GM23338 (cell line): Measurements from ENCODE around the gene SLC6A11. TPM values are rescaled to one million over a fixed set of nuclear protein-coding genes. Genes with fewer than 3 reads are reported as not detected.
A peak's percentile ranks its signal among the peaks of the same experiment; 100 is the strongest.

ENCODE experiments used
- ATAC-seq: fragments of 200-7000 bp; cut with Tn5 transposase; 3 replicates; pipeline ENCODE4 v1.9.1; 2020
- DNase-seq: peaks from one replicate; pipeline ENCODE4 v3.0.0-alpha.2; 2015; ENCODE audit warnings: low spot score
- H2AFZ ChIP-seq: fragments of 200-600 bp; sonication (generic); 2 replicates; pipeline ENCODE4 v1.8.0; 2016; ENCODE audit warnings: antibody characterized with exemption, mild to moderate bottlenecking, moderate library complexity
- H3F3A ChIP-seq: fragments of 200-600 bp; sonication (generic); replicated peaks from 2 replicates; pipeline ENCODE4 v1.8.0; 2017; ENCODE audit warnings: antibody characterized with exemption, mixed run types, low read depth
- H3K27ac ChIP-seq: fragments of 200-600 bp; sonication (generic); 2 replicates; pipeline ENCODE4 v1.6.1; 2016; ENCODE audit warnings: low read depth
- H3K27me3 ChIP-seq: fragments of 200-600 bp; sonication (generic); 2 replicates; pipeline ENCODE4 v1.8.0; 2016; ENCODE audit warnings: mild to moderate bottlenecking, mixed run types, moderate library complexity; ENCODE audit not compliant: insufficient read depth
- H3K36me3 ChIP-seq: fragments of 200-600 bp; sonication (generic); 2 replicates; pipeline ENCODE4 v1.8.0; 2016; ENCODE audit warnings: mild to moderate bottlenecking; ENCODE audit not compliant: insufficient read depth
- H3K4me1 ChIP-seq: fragments of 200-600 bp; sonication (generic); 2 replicates; pipeline ENCODE4 v1.8.0; 2016; ENCODE audit warnings: mild to moderate bottlenecking, moderate library complexity; ENCODE audit not compliant: insufficient read depth
- H3K4me2 ChIP-seq: fragments of 200-600 bp; sonication (generic); 2 replicates; pipeline ENCODE4 v1.7.1; 2017; ENCODE audit warnings: mixed run types
- H3K4me3 ChIP-seq: fragments of 200-600 bp; sonication (generic); 2 replicates; pipeline ENCODE4 v1.6.1; 2016; ENCODE audit warnings: mixed run types
- H3K79me2 ChIP-seq: fragments of 200-600 bp; sonication (generic); replicated peaks from 2 replicates; pipeline ENCODE4 v1.8.0; 2017; ENCODE audit warnings: mild to moderate bottlenecking; ENCODE audit not compliant: insufficient read depth
- H3K9me2 ChIP-seq: fragments of 200-600 bp; sonication (generic); 2 replicates; pipeline ENCODE4 v1.8.0; 2017; ENCODE audit not compliant: insufficient read depth
- H4K20me1 ChIP-seq: fragments of 200-600 bp; sonication (generic); replicated peaks from 2 replicates; pipeline ENCODE4 v1.8.0; 2017; ENCODE audit warnings: mild to moderate bottlenecking; ENCODE audit not compliant: insufficient read depth
- H3K27ac Mint-ChIP-seq: 2 replicates; pipeline ENCODE4 v1.8.0; 2020; ENCODE audit warnings: inconsistent platforms, mild to moderate bottlenecking, moderate library complexity, mixed read lengths
- H3K27me3 Mint-ChIP-seq: 3 replicates; pipeline ENCODE4 v1.8.0; 2022; ENCODE audit warnings: low read depth, mild to moderate bottlenecking, moderate library complexity, mixed read lengths, inconsistent platforms; ENCODE audit not compliant: insufficient read depth, poor library complexity
- H3K36me3 Mint-ChIP-seq: 3 replicates; pipeline ENCODE4 v1.8.0; 2021; ENCODE audit warnings: low read depth, mild to moderate bottlenecking, inconsistent platforms, moderate library complexity, mixed read lengths
- H3K4me1 Mint-ChIP-seq: 3 replicates; pipeline ENCODE4 v1.8.0; 2020; ENCODE audit warnings: mild to moderate bottlenecking, inconsistent platforms, mixed read lengths
- H3K4me3 Mint-ChIP-seq: 3 replicates; pipeline ENCODE4 v1.8.0; 2021; ENCODE audit warnings: moderate library complexity, mild to moderate bottlenecking, inconsistent platforms, mixed read lengths
- H3K9me3 Mint-ChIP-seq: 3 replicates; pipeline ENCODE4 v1.8.0; 2020; ENCODE audit warnings: moderate library complexity, mild to moderate bottlenecking, inconsistent platforms, mixed read lengths
- CREB1 ChIP-seq: fragments of 250-450 bp; sonication (Bioruptor Pico); IDR thresholded peaks from 2 replicates; pipeline ENCODE4 v1.5.0; 2020; ENCODE audit warnings: low read depth, mild to moderate bottlenecking, moderate library complexity
- EZH2 ChIP-seq: fragments of 200-600 bp; sonication (generic); IDR thresholded peaks from one replicate; pipeline ENCODE4 v1.8.0; 2017; ENCODE audit warnings: antibody characterized with exemption, mild to moderate bottlenecking, low read depth; ENCODE audit not compliant: unreplicated experiment
- EZH2phosphoT487 ChIP-seq: fragments of 200-600 bp; sonication (generic); IDR thresholded peaks from one replicate; pipeline ENCODE4 v1.8.1; 2018; ENCODE audit warnings: antibody characterized with exemption; ENCODE audit not compliant: unreplicated experiment
- JUNB ChIP-seq: IDR thresholded peaks from one replicate; pipeline ENCODE4 v1.6.1; 2016; ENCODE audit warnings: antibody characterized with exemption; ENCODE audit not compliant: unreplicated experiment
- NANOG ChIP-seq: IDR thresholded peaks from 2 replicates; pipeline ENCODE4 v1.6.1; 2016; ENCODE audit warnings: antibody characterized with exemption, borderline replicate concordance
- POLR2AphosphoS5 ChIP-seq: IDR thresholded peaks from 2 replicates; pipeline ENCODE4 v1.6.1; 2016; ENCODE audit warnings: antibody characterized with exemption, low read depth
- STAT1 ChIP-seq: IDR thresholded peaks from one replicate; pipeline ENCODE4 v1.6.1; 2016; ENCODE audit warnings: antibody characterized with exemption; ENCODE audit not compliant: unreplicated experiment
- ZNF114 ChIP-seq: fragments of 250-450 bp; sonication (Bioruptor Pico); IDR thresholded peaks from 2 replicates; pipeline ENCODE4 v1.5.0; 2020; ENCODE audit warnings: mild to moderate bottlenecking, moderate library complexity
- ZNF331 ChIP-seq: fragments of 250-450 bp; sonication (Bioruptor Pico); IDR thresholded peaks from 2 replicates; pipeline ENCODE4 v1.5.0; 2020; ENCODE audit warnings: low read depth, mild to moderate bottlenecking, moderate library complexity
- polyA plus RNA-seq: library from polyadenylated mRNA; unstranded; fragments of >200 nt; fragmentation: Nextera tagmentation; extraction: Ambion mirVana; gene quantifications from 2 replicates; pipeline ENCODE4 v1.2.1, GENCODE V29; 2016
- total RNA-seq: library from RNA; depleted of rRNA; stranded (reverse); fragments of >200 nt; shearing (Covaris generic); gene quantifications from 2 replicates; pipeline ENCODE4 v1.2.3, GENCODE V29; 2014
- TF ChIP-seq, protein P1 (sequence below): fragments of 250-450 bp; sonication (Bioruptor Pico); IDR thresholded peaks from 2 replicates; pipeline ENCODE4 v1.5.0; 2020; ENCODE audit warnings: mild to moderate bottlenecking, moderate library complexity
- TF ChIP-seq, protein P2 (sequence below): IDR thresholded peaks from one replicate; pipeline ENCODE4 v1.6.1; 2018; ENCODE audit warnings: antibody characterized with exemption; ENCODE audit not compliant: unreplicated experiment
- TF ChIP-seq, protein P3 (sequence below): IDR thresholded peaks from 2 replicates; pipeline ENCODE4 v1.6.1; 2016; ENCODE audit warnings: antibody characterized with exemption
- TF ChIP-seq, protein P4 (sequence below), 2 experiments: fragments of 200-600 bp in 1 of 2; sonication (generic) in 1 of 2; conservative IDR thresholded peaks; 2 replicates each; pipeline versions ENCODE4 v1.5.1 to v1.6.1; 2016 to 2017; ENCODE audit warnings: antibody characterized with exemption in 2 of 2, low read depth in 2 of 2, mild to moderate bottlenecking in 2 of 2, moderate library complexity in 1 of 2

SLC6A11 gene
- total and polyA plus RNA-seq, 2 experiments from 2014 or later = 0.47 to 1.1 TPM

- H3K36me3 Mint-ChIP-seq = no peaks in the 10 kb centered on the region
- H3K9me3 Mint-ChIP-seq = 0 out of 3 replicates have a peak, but pooled peaks cover 3% of the 10 kb centered on the region
- TF ChIP-seq, protein P1, sequence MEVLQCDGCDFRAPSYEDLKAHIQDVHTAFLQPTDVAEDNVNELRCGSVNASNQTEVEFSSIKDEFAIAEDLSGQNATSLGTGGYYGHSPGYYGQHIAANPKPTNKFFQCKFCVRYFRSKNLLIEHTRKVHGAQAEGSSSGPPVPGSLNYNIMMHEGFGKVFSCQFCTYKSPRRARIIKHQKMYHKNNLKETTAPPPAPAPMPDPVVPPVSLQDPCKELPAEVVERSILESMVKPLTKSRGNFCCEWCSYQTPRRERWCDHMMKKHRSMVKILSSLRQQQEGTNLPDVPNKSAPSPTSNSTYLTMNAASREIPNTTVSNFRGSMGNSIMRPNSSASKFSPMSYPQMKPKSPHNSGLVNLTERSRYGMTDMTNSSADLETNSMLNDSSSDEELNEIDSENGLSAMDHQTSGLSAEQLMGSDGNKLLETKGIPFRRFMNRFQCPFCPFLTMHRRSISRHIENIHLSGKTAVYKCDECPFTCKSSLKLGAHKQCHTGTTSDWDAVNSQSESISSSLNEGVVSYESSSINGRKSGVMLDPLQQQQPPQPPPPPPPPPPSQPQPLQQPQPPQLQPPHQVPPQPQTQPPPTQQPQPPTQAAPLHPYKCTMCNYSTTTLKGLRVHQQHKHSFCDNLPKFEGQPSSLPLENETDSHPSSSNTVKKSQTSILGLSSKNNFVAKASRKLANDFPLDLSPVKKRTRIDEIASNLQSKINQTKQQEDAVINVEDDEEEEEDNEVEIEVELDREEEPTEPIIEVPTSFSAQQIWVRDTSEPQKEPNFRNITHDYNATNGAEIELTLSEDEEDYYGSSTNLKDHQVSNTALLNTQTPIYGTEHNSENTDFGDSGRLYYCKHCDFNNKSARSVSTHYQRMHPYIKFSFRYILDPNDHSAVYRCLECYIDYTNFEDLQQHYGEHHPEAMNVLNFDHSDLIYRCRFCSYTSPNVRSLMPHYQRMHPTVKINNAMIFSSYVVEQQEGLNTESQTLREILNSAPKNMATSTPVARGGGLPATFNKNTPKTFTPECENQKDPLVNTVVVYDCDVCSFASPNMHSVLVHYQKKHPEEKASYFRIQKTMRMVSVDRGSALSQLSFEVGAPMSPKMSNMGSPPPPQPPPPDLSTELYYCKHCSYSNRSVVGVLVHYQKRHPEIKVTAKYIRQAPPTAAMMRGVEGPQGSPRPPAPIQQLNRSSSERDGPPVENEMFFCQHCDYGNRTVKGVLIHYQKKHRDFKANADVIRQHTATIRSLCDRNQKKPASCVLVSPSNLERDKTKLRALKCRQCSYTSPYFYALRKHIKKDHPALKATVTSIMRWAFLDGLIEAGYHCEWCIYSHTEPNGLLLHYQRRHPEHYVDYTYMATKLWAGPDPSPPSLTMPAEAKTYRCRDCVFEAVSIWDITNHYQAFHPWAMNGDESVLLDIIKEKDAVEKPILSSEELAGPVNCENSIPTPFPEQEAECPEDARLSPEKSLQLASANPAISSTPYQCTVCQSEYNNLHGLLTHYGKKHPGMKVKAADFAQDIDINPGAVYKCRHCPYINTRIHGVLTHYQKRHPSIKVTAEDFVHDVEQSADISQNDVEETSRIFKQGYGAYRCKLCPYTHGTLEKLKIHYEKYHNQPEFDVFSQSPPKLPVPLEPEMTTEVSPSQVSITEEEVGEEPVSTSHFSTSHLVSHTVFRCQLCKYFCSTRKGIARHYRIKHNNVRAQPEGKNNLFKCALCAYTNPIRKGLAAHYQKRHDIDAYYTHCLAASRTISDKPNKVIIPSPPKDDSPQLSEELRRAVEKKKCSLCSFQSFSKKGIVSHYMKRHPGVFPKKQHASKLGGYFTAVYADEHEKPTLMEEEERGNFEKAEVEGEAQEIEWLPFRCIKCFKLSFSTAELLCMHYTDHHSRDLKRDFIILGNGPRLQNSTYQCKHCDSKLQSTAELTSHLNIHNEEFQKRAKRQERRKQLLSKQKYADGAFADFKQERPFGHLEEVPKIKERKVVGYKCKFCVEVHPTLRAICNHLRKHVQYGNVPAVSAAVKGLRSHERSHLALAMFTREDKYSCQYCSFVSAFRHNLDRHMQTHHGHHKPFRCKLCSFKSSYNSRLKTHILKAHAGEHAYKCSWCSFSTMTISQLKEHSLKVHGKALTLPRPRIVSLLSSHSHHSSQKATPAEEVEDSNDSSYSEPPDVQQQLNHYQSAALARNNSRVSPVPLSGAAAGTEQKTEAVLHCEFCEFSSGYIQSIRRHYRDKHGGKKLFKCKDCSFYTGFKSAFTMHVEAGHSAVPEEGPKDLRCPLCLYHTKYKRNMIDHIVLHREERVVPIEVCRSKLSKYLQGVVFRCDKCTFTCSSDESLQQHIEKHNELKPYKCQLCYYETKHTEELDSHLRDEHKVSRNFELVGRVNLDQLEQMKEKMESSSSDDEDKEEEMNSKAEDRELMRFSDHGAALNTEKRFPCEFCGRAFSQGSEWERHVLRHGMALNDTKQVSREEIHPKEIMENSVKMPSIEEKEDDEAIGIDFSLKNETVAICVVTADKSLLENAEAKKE = no peak
- TF ChIP-seq, protein P2, sequence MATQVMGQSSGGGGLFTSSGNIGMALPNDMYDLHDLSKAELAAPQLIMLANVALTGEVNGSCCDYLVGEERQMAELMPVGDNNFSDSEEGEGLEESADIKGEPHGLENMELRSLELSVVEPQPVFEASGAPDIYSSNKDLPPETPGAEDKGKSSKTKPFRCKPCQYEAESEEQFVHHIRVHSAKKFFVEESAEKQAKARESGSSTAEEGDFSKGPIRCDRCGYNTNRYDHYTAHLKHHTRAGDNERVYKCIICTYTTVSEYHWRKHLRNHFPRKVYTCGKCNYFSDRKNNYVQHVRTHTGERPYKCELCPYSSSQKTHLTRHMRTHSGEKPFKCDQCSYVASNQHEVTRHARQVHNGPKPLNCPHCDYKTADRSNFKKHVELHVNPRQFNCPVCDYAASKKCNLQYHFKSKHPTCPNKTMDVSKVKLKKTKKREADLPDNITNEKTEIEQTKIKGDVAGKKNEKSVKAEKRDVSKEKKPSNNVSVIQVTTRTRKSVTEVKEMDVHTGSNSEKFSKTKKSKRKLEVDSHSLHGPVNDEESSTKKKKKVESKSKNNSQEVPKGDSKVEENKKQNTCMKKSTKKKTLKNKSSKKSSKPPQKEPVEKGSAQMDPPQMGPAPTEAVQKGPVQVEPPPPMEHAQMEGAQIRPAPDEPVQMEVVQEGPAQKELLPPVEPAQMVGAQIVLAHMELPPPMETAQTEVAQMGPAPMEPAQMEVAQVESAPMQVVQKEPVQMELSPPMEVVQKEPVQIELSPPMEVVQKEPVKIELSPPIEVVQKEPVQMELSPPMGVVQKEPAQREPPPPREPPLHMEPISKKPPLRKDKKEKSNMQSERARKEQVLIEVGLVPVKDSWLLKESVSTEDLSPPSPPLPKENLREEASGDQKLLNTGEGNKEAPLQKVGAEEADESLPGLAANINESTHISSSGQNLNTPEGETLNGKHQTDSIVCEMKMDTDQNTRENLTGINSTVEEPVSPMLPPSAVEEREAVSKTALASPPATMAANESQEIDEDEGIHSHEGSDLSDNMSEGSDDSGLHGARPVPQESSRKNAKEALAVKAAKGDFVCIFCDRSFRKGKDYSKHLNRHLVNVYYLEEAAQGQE = no peak
- TF ChIP-seq, protein P3, sequence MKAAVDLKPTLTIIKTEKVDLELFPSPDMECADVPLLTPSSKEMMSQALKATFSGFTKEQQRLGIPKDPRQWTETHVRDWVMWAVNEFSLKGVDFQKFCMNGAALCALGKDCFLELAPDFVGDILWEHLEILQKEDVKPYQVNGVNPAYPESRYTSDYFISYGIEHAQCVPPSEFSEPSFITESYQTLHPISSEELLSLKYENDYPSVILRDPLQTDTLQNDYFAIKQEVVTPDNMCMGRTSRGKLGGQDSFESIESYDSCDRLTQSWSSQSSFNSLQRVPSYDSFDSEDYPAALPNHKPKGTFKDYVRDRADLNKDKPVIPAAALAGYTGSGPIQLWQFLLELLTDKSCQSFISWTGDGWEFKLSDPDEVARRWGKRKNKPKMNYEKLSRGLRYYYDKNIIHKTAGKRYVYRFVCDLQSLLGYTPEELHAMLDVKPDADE = no peak
- no peak for TF ChIP-seq CREB1 (CRISPR knock-in tag)
- no peak for TF ChIP-seq ZNF331 (CRISPR knock-in tag)
- TF ChIP-seq NANOG = no peak
- TF ChIP-seq EZH2 = no peak
- TF ChIP-seq ZNF114 (CRISPR knock-in tag) = no peak
- no peak for TF ChIP-seq EZH2phosphoT487
- no peak for TF ChIP-seq JUNB
- no peak for TF ChIP-seq STAT1
- TF ChIP-seq POLR2AphosphoS5 = no peak
- TF ChIP-seq, protein P4, sequence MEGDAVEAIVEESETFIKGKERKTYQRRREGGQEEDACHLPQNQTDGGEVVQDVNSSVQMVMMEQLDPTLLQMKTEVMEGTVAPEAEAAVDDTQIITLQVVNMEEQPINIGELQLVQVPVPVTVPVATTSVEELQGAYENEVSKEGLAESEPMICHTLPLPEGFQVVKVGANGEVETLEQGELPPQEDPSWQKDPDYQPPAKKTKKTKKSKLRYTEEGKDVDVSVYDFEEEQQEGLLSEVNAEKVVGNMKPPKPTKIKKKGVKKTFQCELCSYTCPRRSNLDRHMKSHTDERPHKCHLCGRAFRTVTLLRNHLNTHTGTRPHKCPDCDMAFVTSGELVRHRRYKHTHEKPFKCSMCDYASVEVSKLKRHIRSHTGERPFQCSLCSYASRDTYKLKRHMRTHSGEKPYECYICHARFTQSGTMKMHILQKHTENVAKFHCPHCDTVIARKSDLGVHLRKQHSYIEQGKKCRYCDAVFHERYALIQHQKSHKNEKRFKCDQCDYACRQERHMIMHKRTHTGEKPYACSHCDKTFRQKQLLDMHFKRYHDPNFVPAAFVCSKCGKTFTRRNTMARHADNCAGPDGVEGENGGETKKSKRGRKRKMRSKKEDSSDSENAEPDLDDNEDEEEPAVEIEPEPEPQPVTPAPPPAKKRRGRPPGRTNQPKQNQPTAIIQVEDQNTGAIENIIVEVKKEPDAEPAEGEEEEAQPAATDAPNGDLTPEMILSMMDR (conservative IDR thresholded peaks at IDR 0.05; ENCODE audit: low read depth in 2 of 2) = no peak
- no peaks in the 10 kb centered on the region for H3F3A ChIP-seq
- no peaks in the 10 kb centered on the region; the same call in 1 of the 2 replicates for H3K36me3 ChIP-seq
- no peak overlapping the region for H3K27ac Mint-ChIP-seq
- H3K9me2 ChIP-seq = 0 out of 2 replicates have a peak, but pooled peaks cover 5% of the 10 kb centered on the region
- no peaks in the 10 kb centered on the region for H3K4me1 ChIP-seq
- H4K20me1 ChIP-seq = no peaks in the 10 kb centered on the region
- H3K79me2 ChIP-seq = no peaks in the 10 kb centered on the region
- H3K27ac ChIP-seq = no peak overlapping the region
- ATAC-seq (no peak), DNase-seq (no peak)
- peak overlapping the region; percentile 62 for H3K4me3 ChIP-seq
- peaks cover 39% of the 10 kb centered on the region for H3K27me3 ChIP-seq
- H3K4me1 Mint-ChIP-seq = no peaks in the 10 kb centered on the region; the same call in 1 of the 3 replicates
- peak overlapping the region; percentile 62; the same call in 2 of the 3 replicates for H3K4me3 Mint-ChIP-seq
- H3K27me3 Mint-ChIP-seq = peaks cover 34% of the 10 kb centered on the region
- H3K4me2 ChIP-seq = peak overlapping the region; percentile 79
- peak overlapping the region; percentile 97 for H2AFZ ChIP-seq
Observed at GRCh38 chr3:10816863-10817253, 830 bp downstream of the SLC6A11 start.
